T-helper 2 cell (primary cell): ENCODE data around the gene CLEC16A.
"Not testable (repeated sequence)": the region's sequence is repeated elsewhere in the genome, so short reads cannot be mapped to it uniquely, and the experiment has no call there.

Experiments used
- DNase-seq, 5 experiments: peaks; one replicate each; pipeline versions ENCODE4 v3.0.0 to v3.0.0-alpha.2; 2012 to 2022

The CLEC16A gene

DNA sequence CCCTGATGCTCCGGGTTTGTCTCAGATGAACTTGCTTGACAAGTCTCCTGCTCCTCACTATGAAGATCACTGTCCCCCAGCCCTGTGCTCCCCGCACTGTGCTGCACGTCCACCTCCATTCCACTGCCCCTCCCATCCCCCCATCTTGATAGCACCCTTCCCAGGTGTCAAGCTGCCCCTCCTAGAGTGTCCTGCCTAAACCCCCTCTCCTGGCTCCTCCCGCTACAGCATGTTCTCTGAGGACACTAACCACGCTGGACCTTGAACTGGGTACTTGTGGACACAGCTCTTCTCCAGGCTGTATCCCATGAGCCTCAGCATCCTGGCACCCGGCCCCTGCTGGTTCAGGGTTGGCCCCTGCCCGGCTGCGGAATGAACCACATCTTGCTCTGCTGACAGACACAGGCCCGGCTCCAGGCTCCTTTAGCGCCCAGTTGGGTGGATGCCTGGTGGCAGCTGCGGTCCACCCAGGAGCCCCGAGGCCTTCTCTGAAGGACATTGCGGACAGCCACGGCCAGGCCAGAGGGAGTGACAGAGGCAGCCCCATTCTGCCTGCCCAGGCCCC, 20.6 kb upstream of the CLEC16A start:
- DNase-seq = no peak

DNA sequence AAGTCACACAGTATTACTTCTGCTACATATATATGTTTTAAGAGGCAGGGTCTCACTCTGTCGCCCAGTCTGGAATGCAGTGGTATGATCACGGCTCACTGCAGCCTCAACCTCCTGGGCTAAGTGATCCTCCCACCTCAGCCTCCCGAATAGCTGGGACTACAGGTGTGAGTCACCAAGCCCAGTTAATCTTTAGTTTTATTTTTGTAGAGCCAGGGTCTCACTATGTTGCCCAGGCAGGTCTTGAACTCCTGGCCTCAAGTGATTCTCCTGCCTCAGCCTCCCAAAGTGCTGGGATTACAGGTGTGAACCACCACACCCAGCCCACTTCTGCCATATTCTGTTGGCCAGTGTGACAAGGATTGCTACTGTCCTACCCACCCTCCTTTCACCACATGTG, 19.1 kb upstream of the CLEC16A start:
- not testable (repeated sequence) for DNase-seq

- no peak for DNase-seq
These were observed 18.3 kb upstream of the CLEC16A start for GRCh38 chr16:10926094-10926493.

- no peak for DNase-seq
These were observed 17.5 kb upstream of the CLEC16A start for GRCh38 chr16:10926867-10927266.

DNA sequence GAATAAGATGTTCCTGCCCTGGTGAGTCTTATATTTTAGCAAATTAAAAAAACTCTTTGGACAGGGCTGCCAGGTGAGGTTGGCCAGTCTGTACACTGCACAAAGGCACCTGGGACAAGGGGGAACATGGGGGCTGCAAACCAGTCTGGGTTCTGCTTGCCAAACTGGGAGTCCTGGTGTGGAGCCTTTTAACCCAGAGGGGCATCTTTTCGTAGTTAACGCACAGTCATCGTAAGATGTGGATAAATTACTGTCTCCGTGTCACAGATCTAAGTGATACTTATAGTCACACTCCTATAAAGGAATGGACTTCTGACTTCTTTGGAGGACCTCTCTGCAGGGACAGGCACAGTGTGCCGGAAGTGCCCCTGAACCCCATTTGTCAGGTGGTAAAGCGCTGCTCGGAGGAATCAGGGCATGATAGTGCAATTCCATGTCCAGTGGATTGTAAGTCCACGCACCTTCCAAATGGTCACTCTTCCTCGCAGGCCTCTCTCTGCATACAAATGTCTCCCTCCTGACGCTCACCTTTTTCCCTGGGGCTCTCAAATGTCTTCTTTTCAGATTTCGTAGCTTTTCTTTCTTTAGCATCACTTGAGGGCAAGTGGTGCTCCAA, 16.8 kb upstream of the CLEC16A start:
- DNase-seq = no peak

- DNase-seq = not testable (repeated sequence)
These were observed 15.3 kb upstream of the CLEC16A start for GRCh38 chr16:10929097-10929496.

- DNase-seq = no peak
These were observed 14.3 kb upstream of the CLEC16A start for GRCh38 chr16:10929853-10930754.

DNA sequence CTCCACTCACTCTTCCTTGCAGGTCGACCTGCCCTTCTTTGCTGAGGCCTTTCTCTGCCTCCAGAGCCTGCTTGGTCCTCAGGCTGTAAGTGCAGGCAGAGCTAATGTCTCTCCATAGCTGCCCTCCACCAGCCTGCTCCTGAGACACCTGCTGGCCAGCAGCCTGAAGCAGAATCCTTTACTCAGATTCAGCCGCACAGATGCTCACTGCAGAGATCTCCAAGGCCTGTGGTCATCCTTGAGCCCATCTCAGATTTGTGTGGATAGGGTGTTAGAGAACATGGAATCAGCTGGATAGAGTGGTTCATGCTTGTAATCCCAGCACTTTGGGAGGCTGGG, 13.6 kb upstream of the CLEC16A start:
- DNase-seq = no peak

DNA sequence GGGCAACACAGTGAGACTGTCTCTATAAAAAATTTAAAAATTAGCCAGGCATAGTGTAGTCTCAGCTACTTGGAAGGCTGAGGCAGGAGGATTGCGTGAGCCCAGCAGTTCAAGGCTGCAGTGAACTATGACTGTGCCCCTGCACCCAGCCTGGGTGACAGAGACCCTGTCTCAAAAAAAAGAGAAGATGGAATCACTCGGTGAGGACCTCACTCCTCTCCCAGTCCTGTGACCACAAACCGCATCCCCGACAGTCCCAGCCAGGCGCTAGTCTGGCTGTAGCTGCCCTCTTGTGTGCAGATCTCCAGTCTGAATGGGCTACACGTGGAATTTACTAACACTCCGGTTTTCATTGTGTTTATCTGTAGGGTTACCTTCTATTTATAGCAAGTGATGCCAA, 13.2 kb upstream of the CLEC16A start:
- DNase-seq = no peak

GRCh38 chr16:10931977-10932632, 12.3 kb upstream of the CLEC16A start:
- DNase-seq = no peak

- no peak for DNase-seq
These were observed 11.2 kb upstream of the CLEC16A start for GRCh38 chr16:10932959-10933710.

- no peak for DNase-seq
These were observed 10.5 kb upstream of the CLEC16A start for GRCh38 chr16:10933865-10934264.

DNA sequence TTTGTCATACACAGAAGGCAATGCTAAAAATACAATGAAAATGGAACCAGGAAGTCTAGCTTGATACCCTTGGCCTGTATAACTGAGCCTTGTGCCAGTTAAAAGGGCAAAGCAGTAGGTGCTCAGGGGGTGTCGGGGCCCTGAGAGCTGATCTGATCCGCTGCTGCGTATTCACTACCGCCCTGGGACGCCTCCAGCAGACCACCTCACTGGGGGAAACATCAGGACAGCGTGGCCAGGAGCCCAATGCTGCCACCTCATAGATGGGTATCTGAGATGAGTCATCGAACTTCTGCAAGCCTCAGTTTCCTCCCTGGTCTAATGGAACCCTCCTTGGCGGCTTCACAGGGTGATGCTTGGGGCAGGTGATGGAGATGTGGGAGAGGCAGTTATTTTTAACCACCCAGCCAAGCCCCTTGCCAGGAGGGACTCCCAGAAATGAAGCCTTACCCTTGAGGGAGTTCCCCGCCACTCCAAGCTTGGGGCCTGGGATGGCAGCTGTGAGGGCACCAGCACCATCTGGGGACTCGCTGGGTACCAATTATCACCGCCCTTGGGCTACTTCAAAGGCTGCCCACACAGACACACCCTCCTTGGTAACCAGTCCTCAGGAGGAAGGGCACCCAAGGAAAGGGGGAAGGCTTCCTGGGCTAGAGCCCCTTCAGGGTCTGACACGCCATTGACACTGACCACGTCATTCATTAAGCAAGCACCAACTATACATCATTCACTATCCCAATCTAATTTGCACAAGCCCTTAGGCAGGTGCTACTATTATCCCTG, 9.8 kb upstream of the CLEC16A start:
- no peak for DNase-seq

GRCh38 chr16:10935226-10935915, 9.0 kb upstream of the CLEC16A start:
- no peak for DNase-seq

GRCh38 chr16:10936272-10936984, 7.9 kb upstream of the CLEC16A start:
- DNase-seq = no peak

GRCh38 chr16:10937068-10937859, 7.1 kb upstream of the CLEC16A start:
- DNase-seq = peak in 1 of 5 experiments; percentile 49

- DNase-seq = no peak
These were observed 6.0 kb upstream of the CLEC16A start for GRCh38 chr16:10938321-10938720.

DNA sequence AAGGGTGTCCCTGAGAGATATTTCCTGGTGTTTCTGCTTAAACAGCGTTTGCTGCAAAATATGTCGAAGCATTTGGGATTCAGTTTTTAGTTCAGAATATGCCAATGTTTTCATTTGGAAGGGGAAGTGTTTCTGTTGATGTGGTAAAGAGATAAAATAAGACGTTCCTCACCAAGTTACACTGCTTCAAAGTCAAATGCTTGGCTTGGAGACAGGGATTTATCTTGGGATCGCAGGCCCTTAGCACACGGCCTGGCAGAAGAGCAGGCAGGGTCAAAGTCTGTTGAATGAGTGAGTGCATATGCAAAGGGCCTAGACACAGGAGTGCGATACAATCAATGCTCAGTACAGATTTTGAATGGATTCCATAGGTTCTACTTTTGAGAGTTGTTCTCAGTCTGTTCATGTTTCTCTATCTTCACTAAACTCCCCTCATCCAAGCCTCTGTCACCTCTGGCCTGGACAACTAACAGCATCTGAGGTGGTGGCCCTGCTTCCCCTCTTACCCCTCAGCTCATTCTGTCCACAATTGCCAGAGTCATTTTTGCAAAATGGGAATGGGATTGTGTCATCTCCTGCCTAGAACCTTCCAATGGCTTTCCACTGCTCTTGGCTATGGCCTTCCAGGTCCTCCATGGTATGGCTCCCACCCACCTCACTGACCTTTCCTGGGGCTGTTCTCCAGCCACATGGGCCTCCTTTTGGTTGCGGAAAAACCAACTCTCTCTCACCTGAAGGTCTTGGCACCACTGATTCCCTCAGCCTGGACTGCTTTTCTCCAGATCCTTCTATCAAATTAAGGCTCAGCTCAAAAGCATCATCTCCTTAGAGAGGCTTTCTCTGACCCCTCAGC, 5.3 kb upstream of the CLEC16A start:
- no peak for DNase-seq
